Measurements from ENCODE around the gene SLC9B2. TPM values are rescaled to one million over a fixed set of nuclear protein-coding genes. Genes with fewer than 3 reads are reported as not detected.

SLC9B2 gene
- total RNA-seq, 6 experiments from 2014 or later = 15.4 to 22.0 (median 17.5) TPM

DNA sequence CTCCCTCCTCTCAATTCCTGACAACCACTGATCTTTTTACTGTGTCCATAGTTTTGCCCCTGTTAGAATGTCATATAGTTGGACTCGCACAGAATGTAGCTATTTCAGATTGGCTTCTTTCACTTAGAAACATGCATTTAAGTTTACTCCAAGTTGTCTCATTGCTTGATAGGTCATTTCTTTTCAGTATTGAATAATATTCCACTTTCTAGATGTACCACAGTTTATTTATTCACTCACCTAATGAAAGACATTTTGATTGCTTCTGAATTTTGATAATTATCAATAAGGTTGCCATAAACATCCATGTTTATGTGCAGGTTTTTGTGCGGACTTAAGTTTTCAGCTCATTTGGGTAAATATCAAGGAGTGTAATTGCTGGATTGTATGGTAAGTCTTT lies 95.6 kb downstream of the SLC9B2 start:
- no peak for DNase-seq
- no peak overlapping the region for H3K27ac Mint-ChIP-seq
- H3K4me1 Mint-ChIP-seq (ENCODE audit: low read depth) = no peaks in the 10 kb centered on the region
- TF ChIP-seq, protein P1, sequence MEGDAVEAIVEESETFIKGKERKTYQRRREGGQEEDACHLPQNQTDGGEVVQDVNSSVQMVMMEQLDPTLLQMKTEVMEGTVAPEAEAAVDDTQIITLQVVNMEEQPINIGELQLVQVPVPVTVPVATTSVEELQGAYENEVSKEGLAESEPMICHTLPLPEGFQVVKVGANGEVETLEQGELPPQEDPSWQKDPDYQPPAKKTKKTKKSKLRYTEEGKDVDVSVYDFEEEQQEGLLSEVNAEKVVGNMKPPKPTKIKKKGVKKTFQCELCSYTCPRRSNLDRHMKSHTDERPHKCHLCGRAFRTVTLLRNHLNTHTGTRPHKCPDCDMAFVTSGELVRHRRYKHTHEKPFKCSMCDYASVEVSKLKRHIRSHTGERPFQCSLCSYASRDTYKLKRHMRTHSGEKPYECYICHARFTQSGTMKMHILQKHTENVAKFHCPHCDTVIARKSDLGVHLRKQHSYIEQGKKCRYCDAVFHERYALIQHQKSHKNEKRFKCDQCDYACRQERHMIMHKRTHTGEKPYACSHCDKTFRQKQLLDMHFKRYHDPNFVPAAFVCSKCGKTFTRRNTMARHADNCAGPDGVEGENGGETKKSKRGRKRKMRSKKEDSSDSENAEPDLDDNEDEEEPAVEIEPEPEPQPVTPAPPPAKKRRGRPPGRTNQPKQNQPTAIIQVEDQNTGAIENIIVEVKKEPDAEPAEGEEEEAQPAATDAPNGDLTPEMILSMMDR (IDR thresholded peaks at IDR 0.05) = no peak
- H3K4me3 Mint-ChIP-seq = no peak overlapping the region
- H3K27me3 Mint-ChIP-seq (ENCODE audit: insufficient read depth) = peaks cover 5% of the 10 kb centered on the region; the same call in 1 of the 2 replicates
- no peaks in the 10 kb centered on the region for H3K36me3 Mint-ChIP-seq (ENCODE audit: low read depth)
- H3K9me3 Mint-ChIP-seq = no peaks in the 10 kb centered on the region

Other genes starting within 250 kb of the SLC9B2 start
- gene UBE2D3, start 249.2 kb downstream of the SLC9B2 start, total RNA-seq (2021; fragmentation: NEBNext Ultra II Directional; extraction: Animal tissue kit (Norgen Biotek cat#: 25700)) = 100 to 1,000 TPM; 325 to 396 (median 359) TPM
- 10 to 100 TPM; 29.7 to 38.8 (median 34.4) TPM for gene CISD2, start 207.8 kb downstream of the SLC9B2 start, total RNA-seq (2021; fragmentation: NEBNext Ultra II Directional; extraction: Animal tissue kit (Norgen Biotek cat#: 25700))
- gene SLC9B1, start 57.1 kb downstream of the SLC9B2 start, total RNA-seq (2021; fragmentation: NEBNext Ultra II Directional; extraction: Animal tissue kit (Norgen Biotek cat#: 25700)) = under 1 TPM; 0.09 to 0.36 (median 0.23) TPM
- 10 to 100 TPM; 33.9 to 39.4 (median 36.9) TPM for gene BDH2, start 23.1 kb upstream of the SLC9B2 start, total RNA-seq (2021; fragmentation: NEBNext Ultra II Directional; extraction: Animal tissue kit (Norgen Biotek cat#: 25700))
- gene CENPE, start 121.6 kb upstream of the SLC9B2 start, total RNA-seq (2021; fragmentation: NEBNext Ultra II Directional; extraction: Animal tissue kit (Norgen Biotek cat#: 25700)) = 10 to 100 TPM; 11.3 to 36.5 (median 28.8) TPM